SK-N-SH treated with all-trans-retinoic acid at 6 μM for 48 hours (cell line): ENCODE data around the gene SAMD7.

Source experiments
- ARNTL ChIP-seq: fragments of 450-650 bp; formaldehyde crosslinking; IDR thresholded peaks from 2 replicates; pipeline ENCODE4 v1.5.0; 2020; ENCODE audit warnings: low read depth, mild to moderate bottlenecking, moderate library complexity, borderline replicate concordance
- CSRNP3 ChIP-seq: fragments of 250-450 bp; sonication (Bioruptor Pico); IDR thresholded peaks from 2 replicates; pipeline ENCODE4 v1.5.1; 2021; ENCODE audit warnings: mild to moderate bottlenecking, moderate library complexity
- ESRRG ChIP-seq: fragments of 250-450 bp; sonication (Bioruptor Pico); IDR thresholded peaks from 2 replicates; pipeline ENCODE4 v1.6.1; 2021; ENCODE audit warnings: mild to moderate bottlenecking
- GLIS3 ChIP-seq: fragments of 250-450 bp; sonication (Bioruptor Pico); IDR thresholded peaks from 2 replicates; pipeline ENCODE4 v1.5.0; 2020; ENCODE audit warnings: mild to moderate bottlenecking, moderate library complexity
- TCF4 ChIP-seq: fragments of 250-450 bp; sonication (Bioruptor Pico); IDR thresholded peaks from 2 replicates; pipeline ENCODE4 v1.8.0; 2021; ENCODE audit warnings: mild to moderate bottlenecking, moderate library complexity, borderline replicate concordance
- TOX ChIP-seq: fragments of 250-450 bp; sonication (Bioruptor Pico); IDR thresholded peaks from 2 replicates; pipeline ENCODE4 v1.8.0; 2021; ENCODE audit warnings: mild to moderate bottlenecking, moderate library complexity, borderline replicate concordance

GRCh38 chr3:169894110-169894509, 17.3 kb upstream of the SAMD7 start:
- no peak for TF ChIP-seq ESRRG (CRISPR knock-in tag)
- no peak for TF ChIP-seq ARNTL
- no peak for TF ChIP-seq TOX (CRISPR knock-in tag)
- no peak for TF ChIP-seq TCF4
- no peak for TF ChIP-seq GLIS3 (CRISPR knock-in tag)
- no peak for TF ChIP-seq CSRNP3 (CRISPR knock-in tag)
